ENCODE results near the gene RAB3B. TPM values are rescaled to one million over a fixed set of nuclear protein-coding genes. Genes with fewer than 3 reads are reported as not detected.
A peak's percentile ranks its signal among the peaks of the same experiment; 100 is the strongest.

Gene RAB3B
- total and polyA plus RNA-seq, 9 of the 15 experiments (the other 6 are each of a cell fraction or from before 2014, with no cell fraction given), result 0.07 to 0.47 (median 0.27) TPM

DNA sequence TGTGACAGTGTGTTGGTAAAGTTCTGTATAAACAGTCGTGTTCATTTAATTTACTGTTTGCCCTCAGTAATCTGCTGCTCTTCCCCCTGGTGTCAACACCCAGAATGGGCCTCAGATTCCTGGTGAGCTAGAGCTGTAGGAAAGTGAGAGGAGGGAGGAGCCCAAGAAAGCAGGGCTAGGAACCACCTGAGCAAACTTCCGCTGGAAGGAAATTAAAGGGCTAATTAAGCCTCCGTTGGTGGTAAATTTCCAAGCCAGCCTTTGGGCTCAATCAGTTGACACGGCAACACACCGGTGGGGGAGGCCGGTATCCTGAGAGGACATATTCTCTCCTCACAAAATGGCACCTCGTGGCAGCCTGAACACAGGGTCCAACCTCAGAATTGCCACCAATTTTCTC is 32.9 kb downstream of the RAB3B start (continued):
- TF ChIP-seq, protein P1, sequence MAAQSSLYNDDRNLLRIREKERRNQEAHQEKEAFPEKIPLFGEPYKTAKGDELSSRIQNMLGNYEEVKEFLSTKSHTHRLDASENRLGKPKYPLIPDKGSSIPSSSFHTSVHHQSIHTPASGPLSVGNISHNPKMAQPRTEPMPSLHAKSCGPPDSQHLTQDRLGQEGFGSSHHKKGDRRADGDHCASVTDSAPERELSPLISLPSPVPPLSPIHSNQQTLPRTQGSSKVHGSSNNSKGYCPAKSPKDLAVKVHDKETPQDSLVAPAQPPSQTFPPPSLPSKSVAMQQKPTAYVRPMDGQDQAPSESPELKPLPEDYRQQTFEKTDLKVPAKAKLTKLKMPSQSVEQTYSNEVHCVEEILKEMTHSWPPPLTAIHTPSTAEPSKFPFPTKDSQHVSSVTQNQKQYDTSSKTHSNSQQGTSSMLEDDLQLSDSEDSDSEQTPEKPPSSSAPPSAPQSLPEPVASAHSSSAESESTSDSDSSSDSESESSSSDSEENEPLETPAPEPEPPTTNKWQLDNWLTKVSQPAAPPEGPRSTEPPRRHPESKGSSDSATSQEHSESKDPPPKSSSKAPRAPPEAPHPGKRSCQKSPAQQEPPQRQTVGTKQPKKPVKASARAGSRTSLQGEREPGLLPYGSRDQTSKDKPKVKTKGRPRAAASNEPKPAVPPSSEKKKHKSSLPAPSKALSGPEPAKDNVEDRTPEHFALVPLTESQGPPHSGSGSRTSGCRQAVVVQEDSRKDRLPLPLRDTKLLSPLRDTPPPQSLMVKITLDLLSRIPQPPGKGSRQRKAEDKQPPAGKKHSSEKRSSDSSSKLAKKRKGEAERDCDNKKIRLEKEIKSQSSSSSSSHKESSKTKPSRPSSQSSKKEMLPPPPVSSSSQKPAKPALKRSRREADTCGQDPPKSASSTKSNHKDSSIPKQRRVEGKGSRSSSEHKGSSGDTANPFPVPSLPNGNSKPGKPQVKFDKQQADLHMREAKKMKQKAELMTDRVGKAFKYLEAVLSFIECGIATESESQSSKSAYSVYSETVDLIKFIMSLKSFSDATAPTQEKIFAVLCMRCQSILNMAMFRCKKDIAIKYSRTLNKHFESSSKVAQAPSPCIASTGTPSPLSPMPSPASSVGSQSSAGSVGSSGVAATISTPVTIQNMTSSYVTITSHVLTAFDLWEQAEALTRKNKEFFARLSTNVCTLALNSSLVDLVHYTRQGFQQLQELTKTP (IDR thresholded peaks at IDR 0.05; ENCODE audit: low read depth in 1 of 2, partially characterized antibody in 2 of 2), result no peak
- TF ChIP-seq ELF2 (CRISPR knock-in tag; IDR thresholded peaks at IDR 0.05), result no peak
- TF ChIP-seq STAT5A (IDR thresholded peaks at IDR 0.05; ENCODE audit: borderline replicate concordance, low read length), result no peak
- no peak for TF ChIP-seq SMAD1 (IDR thresholded peaks at IDR 0.05; ENCODE audit: low read depth, low read length, partially characterized antibody)
- no peak for TF ChIP-seq JUN (IDR thresholded peaks at IDR 0.05; ENCODE audit: borderline replicate concordance, low read depth, low read length)
- TF ChIP-seq JUN (CRISPR knock-in tag; IDR thresholded peaks at IDR 0.05; ENCODE audit: borderline replicate concordance), result no peak
- TF ChIP-seq SOX6 (IDR thresholded peaks at IDR 0.05), result no peak
- TF ChIP-seq, protein P2, sequence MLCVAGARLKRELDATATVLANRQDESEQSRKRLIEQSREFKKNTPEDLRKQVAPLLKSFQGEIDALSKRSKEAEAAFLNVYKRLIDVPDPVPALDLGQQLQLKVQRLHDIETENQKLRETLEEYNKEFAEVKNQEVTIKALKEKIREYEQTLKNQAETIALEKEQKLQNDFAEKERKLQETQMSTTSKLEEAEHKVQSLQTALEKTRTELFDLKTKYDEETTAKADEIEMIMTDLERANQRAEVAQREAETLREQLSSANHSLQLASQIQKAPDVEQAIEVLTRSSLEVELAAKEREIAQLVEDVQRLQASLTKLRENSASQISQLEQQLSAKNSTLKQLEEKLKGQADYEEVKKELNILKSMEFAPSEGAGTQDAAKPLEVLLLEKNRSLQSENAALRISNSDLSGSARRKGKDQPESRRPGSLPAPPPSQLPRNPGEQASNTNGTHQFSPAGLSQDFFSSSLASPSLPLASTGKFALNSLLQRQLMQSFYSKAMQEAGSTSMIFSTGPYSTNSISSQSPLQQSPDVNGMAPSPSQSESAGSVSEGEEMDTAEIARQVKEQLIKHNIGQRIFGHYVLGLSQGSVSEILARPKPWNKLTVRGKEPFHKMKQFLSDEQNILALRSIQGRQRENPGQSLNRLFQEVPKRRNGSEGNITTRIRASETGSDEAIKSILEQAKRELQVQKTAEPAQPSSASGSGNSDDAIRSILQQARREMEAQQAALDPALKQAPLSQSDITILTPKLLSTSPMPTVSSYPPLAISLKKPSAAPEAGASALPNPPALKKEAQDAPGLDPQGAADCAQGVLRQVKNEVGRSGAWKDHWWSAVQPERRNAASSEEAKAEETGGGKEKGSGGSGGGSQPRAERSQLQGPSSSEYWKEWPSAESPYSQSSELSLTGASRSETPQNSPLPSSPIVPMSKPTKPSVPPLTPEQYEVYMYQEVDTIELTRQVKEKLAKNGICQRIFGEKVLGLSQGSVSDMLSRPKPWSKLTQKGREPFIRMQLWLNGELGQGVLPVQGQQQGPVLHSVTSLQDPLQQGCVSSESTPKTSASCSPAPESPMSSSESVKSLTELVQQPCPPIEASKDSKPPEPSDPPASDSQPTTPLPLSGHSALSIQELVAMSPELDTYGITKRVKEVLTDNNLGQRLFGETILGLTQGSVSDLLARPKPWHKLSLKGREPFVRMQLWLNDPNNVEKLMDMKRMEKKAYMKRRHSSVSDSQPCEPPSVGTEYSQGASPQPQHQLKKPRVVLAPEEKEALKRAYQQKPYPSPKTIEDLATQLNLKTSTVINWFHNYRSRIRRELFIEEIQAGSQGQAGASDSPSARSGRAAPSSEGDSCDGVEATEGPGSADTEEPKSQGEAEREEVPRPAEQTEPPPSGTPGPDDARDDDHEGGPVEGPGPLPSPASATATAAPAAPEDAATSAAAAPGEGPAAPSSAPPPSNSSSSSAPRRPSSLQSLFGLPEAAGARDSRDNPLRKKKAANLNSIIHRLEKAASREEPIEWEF (CRISPR knock-in tag; IDR thresholded peaks at IDR 0.05), result no peak
- TF ChIP-seq, protein P3, sequence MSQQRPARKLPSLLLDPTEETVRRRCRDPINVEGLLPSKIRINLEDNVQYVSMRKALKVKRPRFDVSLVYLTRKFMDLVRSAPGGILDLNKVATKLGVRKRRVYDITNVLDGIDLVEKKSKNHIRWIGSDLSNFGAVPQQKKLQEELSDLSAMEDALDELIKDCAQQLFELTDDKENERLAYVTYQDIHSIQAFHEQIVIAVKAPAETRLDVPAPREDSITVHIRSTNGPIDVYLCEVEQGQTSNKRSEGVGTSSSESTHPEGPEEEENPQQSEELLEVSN (IDR thresholded peaks at IDR 0.05; ENCODE audit: borderline replicate concordance in 1 of 2, extremely low read depth in 1 of 2, insufficient read depth in 1 of 2, insufficient read length in 1 of 2, low read depth in 1 of 2, low read length in 1 of 2, poor library complexity in 1 of 2, severe bottlenecking in 1 of 2), result peak; percentile 22 to 52
- no peak for TF ChIP-seq COPS2 (conservative IDR thresholded peaks at IDR 0.05)
- no peak for TF ChIP-seq CEBPB (tag; IDR thresholded peaks at IDR 0.05)
- TF ChIP-seq POLR2H (tag; IDR thresholded peaks at IDR 0.05; ENCODE audit: low read depth), result no peak
- TF ChIP-seq, protein P4, sequence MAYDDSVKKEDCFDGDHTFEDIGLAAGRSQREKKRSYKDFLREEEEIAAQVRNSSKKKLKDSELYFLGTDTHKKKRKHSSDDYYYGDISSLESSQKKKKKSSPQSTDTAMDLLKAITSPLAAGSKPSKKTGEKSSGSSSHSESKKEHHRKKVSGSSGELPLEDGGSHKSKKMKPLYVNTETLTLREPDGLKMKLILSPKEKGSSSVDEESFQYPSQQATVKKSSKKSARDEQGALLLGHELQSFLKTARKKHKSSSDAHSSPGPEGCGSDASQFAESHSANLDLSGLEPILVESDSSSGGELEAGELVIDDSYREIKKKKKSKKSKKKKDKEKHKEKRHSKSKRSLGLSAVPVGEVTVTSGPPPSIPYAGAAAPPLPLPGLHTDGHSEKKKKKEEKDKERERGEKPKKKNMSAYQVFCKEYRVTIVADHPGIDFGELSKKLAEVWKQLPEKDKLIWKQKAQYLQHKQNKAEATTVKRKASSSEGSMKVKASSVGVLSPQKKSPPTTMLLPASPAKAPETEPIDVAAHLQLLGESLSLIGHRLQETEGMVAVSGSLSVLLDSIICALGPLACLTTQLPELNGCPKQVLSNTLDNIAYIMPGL (CRISPR knock-in tag; IDR thresholded peaks at IDR 0.05), result no peak
- TF ChIP-seq EGR1 (conservative IDR thresholded peaks at IDR 0.05), result no peak
- TF ChIP-seq RAD21 (CRISPR knock-in tag; conservative IDR thresholded peaks at IDR 0.05 in 1 of 2, IDR thresholded peaks at IDR 0.05 in 1 of 2), result 0 out of 4 replicates have a peak, but pooled peaks of 1 of the 2 experiments have one; percentile 3
